IPS DF 4.7 (cell line): Measurements from ENCODE around the gene SYCN.

Source experiments
- DNase-seq: peaks from one replicate; pipeline ENCODE4 v3.0.0-alpha.2; 2013; ENCODE audit warnings: low spot score; ENCODE audit errors: extremely low read depth

SYCN gene

GRCh38 chr19:39194832-39195542 lies 9.1 kb downstream of the SYCN start:
- DNase-seq = no peak

DNA sequence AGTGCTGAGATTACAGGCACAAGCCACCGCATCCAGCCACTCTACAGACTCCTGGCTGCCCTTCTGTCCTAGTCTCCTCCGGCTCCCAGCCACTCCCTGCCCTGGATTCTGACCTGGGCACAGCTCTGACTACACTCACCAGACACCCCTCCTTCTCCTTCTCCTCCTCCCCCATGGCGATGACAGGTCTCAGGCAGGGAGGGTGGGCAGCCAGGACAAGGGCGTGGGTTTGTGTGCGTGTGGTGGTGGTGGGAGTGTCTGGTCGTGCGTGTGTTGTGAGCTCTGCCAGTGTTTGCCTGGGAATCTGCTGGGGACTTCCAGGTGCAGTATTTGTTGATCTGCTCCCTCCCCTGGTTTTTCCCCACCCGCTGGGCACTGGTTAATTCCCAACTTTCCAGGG lies 10.3 kb downstream of the SYCN start:
- DNase-seq = no peak

DNA sequence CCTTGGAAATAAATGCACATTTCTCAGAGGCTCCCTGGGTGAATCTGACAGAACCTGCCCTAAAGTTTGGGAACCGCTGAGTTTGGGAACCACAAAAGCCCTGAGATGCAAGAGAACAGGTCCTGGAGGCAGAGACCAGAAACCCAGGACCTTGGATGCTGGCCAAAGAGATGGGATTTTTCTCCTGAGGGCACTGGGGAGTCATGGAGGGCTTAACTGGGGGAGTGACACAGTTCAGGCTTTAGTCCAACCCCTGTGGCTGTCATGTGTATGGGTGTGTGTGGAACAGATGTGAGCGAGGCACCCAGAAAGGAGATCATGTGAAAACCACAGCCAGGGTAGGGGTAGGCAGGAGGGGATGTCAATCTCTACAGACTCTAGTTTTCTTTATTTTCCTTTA lies 11.2 kb downstream of the SYCN start:
- no peak for DNase-seq

DNA sequence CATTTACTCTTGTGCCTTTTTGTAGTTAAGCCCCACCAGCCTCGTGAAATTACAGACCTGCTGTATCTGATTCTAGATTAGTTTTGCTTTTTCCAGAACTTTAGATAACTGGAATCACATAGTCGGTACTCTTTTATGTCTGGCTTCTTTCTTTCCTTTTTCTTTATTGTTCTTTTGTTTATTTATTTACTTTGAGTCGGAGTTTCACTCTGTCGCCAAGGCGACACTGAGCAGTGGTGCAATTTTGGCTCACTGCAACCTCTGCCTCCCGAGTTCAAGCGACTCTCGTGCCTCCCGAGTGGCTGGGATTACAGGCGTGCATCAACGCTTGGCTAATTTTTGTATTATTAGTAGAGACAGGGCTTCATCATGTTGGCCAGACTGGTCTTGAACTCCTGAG lies 13.3 kb downstream of the SYCN start:
- no peak for DNase-seq

DNA sequence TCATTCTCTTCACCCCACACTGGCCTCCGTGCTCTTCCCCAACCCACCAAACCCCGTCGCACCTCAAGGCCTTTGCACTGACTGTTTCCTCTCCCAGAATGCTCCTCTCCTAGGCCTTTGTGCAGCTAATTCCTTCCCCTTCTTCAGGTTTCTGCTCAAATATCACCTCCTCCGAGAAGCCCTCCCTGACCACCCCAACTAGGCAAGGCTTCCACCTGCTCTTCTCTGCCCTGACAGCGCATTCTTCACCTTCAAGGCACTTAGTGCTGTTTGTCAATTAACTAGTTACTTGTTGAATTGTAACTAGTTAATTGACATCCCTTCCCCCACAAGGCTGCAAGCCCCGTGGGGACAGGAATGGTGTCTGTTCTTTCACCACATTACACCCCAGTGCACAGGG lies 15.1 kb downstream of the SYCN start:
- DNase-seq = no peak

DNA sequence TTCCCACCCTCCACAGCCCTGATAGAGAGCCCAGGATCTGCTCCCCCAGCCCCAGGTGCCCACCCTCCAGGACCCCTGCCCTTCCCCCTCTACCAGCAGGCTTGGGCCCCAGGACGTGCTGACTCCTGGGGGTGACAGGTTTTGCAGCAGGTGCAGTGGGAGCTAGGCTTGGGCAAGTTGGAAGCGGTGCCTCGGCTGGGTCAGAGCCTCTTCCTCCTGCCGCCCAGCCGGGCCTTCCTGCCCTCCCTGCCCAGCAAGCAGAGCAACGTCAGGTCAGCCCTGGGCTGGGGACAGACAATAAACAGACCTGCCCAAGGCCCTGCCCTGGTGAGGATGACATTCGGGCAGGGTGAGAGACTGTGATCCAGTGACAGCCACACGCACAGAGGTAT lies 16.5 kb downstream of the SYCN start:
- no peak for DNase-seq

DNA sequence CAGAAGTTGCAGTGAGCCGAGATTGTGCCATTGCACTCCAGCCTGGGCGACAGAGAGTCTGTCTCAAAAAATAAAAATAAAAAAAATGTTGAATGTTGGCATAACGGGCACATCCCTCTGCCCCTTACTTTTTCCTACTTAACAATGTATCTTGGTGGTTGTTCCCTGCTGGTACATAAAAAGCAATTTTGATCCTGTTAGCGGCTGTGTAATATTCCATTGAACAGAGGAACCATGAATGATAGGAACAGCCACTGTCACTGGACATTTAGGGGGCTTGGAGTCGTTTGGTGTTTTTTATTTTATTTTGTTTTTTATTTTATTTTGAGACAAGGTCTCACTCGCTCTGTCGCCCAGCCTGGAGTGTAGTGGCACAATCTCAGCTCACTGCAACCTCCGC lies 17.7 kb downstream of the SYCN start:
- no peak for DNase-seq

GRCh38 chr19:39183104-39183503 lies 21.0 kb downstream of the SYCN start:
- no peak for DNase-seq

DNA sequence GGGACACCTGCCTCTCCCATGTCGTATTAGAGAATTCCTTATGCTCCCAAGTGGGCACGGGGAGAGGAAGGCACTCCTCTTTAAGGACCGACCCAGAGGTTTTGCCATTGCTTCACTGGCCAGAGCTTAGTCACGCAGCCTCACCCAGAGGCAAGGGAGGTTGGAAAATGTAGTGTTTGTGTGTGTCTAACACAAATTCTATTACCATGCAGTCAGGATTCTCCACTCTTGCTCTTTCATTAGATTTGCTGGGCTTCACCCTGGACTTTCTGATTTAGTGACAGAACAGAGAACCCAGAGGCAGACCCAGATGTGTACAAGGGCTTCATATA lies 21.9 kb downstream of the SYCN start:
- DNase-seq = no peak

DNA sequence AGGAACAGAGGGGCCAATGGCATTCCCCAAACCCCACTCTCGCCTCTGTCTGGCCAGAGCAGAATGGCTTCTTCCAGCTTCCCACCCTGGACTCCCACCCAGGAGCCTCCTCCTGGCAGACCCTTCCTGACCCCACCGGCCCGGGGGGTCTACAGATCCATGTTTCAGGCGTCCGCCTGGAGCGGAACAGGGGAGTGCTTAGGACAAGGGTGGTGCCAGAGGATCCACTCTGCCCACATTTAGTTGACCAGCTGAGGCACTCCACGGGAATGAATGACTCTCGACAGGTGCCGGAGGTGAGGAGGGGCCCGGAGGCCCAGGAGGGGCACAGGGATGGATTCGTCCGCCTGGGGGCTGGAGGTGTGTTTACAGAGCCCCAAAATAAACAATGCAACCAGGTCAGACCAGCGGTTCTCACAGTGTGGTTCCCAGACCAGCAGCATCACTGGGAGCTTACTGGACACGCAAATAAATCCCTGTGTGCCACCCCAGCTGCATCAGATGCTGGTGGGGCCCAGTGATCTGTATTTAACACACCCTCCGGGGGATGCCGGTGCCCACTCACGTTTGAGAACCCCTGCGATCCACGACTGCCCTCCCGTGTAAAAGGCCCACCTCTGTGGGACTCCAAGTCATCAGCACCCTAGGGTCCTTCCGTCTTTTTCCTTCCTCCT lies 22.4 kb downstream of the SYCN start:
- DNase-seq = no peak

DNA sequence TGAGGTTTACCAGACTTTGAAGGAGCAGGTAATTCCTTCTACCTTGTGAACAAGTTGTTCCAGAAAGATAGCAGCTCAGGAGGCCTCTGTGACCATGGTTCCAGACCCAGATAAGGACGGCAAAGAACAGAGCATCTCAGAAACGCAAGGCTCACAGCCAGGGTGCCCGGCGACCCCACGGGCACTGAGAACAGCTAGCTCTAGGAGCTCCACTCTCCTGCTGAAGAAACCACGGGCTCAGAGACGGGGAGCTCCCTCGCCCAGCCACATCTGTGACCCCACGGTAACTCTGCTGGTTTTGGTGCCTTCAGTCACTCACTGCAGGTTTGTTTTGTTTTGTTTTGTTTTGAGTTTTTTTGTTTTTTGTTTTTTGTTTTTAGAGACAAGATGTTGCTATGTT lies 23.3 kb downstream of the SYCN start:
- no peak for DNase-seq

DNA sequence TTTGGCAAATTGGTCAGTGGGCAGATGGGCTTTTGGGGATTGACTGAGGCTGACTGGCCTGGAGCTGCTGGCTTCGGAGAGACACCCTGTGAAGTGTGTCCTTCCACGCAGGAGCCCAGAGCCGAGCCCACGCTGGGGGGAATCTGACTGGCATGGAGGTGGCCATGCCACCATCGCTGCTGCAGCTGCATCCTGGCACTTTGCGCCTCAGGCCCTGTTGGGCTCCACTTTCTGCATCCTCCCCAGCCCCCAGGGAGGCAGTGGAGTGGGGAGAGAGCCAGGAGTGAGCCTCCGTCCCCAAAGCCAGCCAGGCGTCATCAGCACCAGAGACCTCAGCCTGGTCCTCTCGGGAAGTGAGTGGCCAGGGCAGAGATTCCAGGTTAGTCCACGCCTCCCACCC lies 24.3 kb downstream of the SYCN start:
- DNase-seq = no peak

DNA sequence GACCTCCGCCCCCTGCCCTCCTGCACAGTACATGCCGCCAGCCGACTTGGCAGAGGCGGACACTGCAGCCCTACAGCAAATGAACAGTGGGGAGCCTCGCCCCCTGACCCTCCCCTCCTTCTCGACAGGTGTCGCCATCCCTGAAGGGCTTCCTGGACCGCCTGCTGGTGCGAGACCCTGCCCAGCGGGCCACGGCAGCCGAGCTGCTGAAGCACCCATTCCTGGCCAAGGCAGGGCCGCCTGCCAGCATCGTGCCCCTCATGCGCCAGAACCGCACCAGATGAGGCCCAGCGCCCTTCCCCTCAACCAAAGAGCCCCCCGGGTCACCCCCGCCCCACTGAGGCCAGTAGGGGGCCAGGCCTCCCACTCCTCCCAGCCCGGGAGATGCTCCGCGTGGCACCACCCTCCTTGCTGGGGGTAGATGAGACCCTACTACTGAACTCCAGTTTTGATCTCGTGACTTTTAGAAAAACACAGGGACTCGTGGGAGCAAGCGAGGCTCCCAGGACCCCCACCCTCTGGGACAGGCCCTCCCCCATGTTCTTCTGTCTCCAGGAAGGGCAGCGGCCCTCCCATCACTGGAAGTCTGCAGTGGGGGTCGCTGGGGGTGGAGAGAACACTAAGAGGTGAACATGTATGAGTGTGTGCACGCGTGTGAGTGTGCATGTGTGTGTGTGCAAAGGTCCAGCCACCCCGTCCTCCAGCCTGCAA lies 25.6 kb downstream of the SYCN start:
- DNase-seq = no peak

DNA sequence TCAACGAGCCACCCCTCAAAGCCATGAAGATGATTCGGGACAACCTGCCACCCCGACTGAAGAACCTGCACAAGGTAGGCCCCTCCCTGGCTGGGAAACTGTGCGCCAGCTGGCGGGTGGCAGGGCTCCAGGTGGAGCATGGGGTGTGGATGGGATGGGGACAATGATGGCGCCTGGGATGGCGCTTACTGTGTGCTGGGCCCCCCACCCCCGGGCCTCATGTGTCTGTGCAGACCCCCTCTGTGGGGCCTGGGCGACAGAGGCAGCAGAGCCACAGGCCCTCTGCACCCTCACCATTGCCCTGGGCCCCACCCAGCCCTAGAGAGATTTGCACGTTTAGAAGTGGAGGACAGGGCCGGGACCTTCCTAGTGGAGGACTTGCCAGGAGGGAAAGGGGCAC lies 26.3 kb downstream of the SYCN start:
- no peak for DNase-seq

GRCh38 chr19:39177110-39177699 lies 26.9 kb downstream of the SYCN start:
- DNase-seq = no peak

- DNase-seq = no peak
Observed at GRCh38 chr19:39175564-39175963, 28.5 kb downstream of the SYCN start.

- no peak for DNase-seq
Observed at GRCh38 chr19:39174558-39175544, 29.2 kb downstream of the SYCN start.

GRCh38 chr19:39174142-39174541 lies 29.9 kb downstream of the SYCN start:
- no peak for DNase-seq

- DNase-seq = no peak
Observed at GRCh38 chr19:39173502-39173991, 30.5 kb downstream of the SYCN start.

- no peak for DNase-seq
Observed at GRCh38 chr19:39172700-39173501, 31.2 kb downstream of the SYCN start.
